A172 (cell line): ENCODE measurements around the gene PPP2R3A. TPM values are rescaled to one million over a fixed set of nuclear protein-coding genes. Genes with fewer than 3 reads are reported as not detected.
"Not testable (repeated sequence)": the region's sequence is repeated elsewhere in the genome, so short reads cannot be mapped to it uniquely, and the experiment has no call there.

ENCODE experiments used
- DNase-seq: peaks from one replicate; pipeline ENCODE4 v3.0.0-alpha.2; 2015; ENCODE audit warnings: low spot score
- total RNA-seq: library from RNA; depleted of rRNA; stranded (reverse); fragments of >200 nt; shearing (Covaris generic); gene quantifications from 2 replicates; pipeline ENCODE4 v1.2.3, GENCODE V29; 2014

Gene PPP2R3A
- total RNA-seq, 1 experiment from 2014 or later, result 19.1 TPM

DNA sequence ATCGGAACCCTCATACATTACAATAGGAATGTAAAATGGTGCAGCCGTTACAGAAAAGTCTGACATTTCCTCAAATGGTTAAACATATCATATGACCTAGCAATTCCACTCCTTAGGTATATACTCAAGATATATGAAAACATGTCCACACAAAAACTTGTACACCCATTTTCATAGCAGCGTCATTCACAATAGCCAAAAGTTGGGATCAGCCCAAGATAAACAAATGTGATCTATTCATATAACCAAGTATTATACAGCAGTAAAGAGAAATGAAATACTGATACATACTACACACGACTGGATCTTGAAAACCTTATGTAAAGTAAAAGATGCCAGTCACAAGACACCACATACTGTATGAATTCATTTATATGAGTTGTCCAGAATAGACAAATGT, 128.2 kb downstream of the PPP2R3A start:
- DNase-seq, result no peak

DNA sequence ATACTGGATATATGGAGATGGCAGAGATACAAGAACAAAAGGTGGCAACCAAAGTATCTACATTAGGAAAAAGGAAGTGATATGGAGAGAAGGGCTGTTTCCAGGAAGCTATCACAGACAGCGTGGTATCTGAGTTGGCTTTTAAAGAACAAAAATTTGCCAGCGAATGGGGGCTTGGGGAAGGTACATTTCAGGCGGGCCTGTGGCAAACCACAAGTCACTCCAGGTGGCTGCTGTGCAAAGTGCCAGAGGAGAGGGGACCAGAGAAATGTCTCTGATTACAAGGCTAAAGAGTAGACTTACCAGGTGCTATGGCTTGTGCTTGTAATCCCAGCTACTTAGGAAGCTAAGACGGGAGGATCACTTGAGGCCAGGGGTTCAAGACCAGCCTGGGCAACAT, 139.5 kb downstream of the PPP2R3A start:
- DNase-seq, result no peak

DNA sequence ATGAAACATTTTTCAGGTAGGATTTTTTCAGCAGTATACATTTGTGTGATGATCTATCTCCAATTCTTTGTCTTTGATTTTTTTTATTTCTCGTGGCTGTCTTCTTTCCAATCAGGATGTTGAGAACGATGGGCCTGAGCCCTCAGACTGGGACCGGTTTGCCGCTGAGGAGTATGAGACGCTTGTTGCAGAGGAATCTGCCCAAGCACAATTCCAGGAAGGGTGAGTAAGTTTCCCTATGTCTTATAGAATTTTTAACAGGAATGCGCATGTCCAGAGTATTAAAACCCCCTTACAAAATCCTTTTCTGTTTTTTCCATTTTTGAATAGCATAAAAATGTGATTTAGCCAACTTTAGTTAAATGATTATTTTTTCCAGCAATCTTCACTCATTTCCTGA, 140.6 kb downstream of the PPP2R3A start:
- DNase-seq, result no peak

DNA sequence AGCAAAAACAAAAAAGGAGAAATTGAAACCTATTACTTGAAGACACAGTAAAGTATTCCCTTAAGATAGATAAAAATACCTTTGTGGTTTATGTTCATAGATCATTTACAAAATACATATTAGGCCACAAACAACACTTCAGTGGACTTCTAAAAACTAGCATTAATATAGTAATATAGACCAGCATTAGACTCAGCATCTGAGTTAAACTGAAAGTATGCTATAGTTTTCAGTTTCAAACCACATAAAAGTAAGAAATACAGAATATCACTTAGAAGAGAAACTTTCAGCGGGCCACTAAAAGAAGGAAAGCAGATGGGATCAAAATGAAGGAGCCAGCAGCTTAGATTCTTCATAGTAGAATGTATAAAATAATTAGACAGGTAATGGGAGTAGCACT, 144.0 kb downstream of the PPP2R3A start:
- no peak for DNase-seq

DNA sequence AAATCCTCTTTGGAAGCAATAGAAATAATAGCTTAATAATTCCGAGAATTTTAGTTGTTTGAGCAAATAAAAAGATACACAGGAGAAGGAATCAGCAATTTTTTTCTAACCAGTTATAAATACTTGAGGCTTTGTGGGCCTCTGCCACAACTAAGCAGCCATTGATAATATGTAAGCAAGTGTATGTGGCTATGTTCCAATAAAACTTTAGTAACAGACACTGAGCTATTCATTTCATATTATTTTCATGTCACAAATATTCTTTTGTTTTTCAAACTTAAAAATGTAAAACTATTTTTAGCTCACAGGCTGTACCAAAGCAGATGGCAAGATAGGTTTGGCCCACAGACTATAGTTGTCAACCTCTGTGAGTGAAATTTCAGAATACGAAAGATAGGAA, 145.0 kb downstream of the PPP2R3A start:
- DNase-seq, result no peak

DNA sequence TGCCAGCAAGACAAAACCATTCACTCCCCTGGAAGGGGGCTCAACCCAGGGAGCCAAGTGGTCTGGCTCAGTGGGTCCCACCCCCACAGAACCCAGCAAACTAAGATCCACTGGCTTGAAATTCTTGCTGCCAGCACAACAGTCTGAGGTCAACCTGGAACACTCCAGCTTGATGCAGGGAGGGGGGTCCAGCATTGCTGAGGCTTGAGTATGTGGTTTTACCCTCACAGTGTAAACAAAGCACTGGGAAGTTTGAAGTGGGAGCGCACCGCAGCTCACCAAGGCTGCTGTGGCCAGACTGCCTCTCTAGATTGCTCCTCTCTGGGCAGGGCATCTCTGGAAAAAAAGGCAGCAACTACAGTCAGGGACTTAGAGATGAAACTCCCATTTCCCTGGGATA, 148.9 kb downstream of the PPP2R3A start:
- no peak for DNase-seq

DNA sequence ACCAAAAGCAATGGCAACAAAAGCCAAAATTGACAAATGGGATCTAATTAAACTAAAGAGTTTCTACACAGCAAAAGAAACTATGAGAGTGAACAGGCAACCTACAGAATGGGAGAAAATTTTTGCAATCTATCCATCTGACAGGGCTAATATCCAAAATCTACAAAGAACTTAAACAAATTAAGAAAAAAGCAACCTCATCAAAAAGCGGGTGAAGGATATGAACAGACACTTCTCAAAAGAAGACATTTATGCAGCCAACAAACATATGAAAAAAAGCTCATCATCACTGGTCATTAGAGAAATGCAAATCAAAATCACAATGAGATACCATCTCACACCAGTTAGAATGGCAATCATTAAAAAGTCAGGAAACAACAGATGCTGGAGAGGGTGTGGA, 153.8 kb downstream of the PPP2R3A start:
- not testable (repeated sequence) for DNase-seq

DNA sequence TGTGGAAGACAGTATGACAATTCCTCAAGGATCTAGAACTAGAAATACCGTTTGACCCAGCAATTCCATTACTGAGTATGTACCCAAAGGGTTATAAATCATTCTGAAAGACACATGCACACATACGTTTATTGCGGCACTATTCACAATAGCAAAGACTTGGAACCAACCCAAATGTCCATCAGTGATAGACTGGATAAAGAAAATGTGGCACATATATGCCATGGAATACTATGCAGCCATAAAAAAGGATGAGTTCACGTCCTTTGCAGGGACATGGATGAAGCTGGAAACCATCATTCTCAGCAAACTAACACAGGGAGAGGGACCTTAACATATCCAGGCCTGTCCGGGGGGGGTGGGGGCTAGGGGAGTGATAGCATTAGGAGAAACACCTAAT, 154.3 kb downstream of the PPP2R3A start:
- not testable (repeated sequence) for DNase-seq

DNA sequence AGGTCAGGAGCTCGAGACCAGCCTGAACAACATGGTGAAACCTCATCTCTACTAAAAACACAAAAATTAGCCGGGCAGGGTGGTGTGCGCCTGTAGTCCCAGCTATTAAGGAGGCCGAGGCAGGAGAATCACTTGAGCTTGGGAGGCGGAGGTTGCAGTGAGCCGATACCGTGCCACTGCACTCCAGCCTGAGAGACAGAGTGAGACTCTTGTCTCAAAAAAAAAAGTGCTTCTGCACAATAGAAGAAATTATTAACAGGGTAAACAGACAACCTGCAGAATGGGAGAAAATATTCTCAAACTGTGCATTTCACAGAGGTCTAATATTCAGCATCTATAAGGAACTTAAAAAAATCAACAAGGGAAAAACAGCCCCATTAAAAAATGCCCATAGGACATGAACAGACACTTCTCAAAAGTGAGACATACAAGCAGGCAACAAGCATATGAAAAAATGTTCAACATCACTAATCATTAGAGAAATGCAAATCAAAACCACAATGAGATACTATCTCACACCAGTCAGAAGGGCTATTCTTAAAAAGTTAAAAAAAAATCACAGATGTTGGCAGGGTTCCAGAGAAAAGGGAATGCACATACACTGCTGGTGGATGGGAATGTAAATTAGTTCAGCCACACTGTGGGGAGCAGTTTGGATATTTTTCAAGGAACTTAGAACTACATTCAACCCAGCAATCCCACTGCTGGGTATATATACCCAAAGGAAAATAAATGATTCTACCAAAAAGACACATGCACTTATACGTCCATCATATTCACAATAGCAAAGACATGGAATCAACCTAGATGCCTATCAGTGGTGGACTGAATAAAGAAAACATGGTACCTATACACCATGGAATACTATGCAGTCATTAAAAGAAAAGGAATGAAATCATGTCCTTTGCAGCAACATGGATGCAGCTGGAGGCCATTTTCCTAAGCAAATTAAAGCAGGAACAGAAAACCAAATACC, 155.1 kb downstream of the PPP2R3A start:
- DNase-seq, result no peak

DNA sequence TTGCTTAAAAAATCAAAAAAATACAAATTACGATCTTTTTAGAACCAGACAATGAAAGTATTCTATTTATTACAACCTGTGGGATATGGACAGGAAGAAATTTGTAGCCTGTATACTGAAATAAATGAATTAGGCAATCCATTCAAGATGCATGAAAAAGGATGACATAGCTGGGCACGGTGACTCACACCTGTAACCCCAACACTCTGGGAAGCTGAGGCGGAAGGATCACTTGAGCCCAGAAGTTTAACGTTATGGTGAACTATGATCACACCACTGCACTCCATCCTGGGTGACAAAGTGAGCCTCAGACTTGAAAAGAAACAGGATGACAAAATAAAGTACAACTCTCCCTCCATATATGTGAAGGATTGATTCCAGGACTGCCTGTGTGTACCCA, 156.5 kb downstream of the PPP2R3A start:
- DNase-seq, result no peak

DNA sequence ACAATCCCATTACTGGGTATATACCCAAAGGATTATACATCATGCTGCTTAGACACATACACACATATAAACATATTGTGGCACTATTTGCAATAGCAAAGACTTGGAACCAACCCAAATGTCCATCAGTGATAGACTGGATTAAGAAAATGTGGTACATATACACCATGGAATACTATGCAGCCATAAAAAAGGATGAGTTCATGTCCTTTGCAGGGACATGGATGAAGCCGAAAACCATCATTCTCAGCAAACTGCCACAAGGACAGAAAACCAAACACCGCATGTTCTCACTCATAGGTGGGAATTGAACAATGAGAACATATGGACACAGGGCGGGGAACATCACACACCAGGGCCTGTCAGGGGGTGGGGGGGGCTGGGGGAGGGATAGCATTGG, 166.1 kb downstream of the PPP2R3A start:
- not testable (repeated sequence) for DNase-seq

DNA sequence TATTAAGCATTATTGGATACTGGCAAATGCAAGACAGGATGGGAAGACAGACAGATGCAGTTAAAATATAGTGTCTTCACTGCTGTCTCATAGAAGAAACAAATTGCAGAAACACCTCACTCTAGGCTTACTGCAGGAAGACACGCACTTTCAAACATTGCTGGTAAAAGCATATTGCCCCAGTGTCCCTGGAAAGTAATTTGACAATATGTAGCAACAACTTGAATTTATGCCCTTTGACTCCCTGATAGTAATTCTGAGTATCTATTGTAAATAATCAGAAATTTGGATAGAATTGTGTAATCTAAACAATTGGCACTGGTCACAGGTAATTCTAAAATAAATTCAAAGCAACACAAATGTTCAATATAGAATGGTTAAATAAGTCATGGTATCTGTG, 168.6 kb downstream of the PPP2R3A start:
- DNase-seq, result no peak

DNA sequence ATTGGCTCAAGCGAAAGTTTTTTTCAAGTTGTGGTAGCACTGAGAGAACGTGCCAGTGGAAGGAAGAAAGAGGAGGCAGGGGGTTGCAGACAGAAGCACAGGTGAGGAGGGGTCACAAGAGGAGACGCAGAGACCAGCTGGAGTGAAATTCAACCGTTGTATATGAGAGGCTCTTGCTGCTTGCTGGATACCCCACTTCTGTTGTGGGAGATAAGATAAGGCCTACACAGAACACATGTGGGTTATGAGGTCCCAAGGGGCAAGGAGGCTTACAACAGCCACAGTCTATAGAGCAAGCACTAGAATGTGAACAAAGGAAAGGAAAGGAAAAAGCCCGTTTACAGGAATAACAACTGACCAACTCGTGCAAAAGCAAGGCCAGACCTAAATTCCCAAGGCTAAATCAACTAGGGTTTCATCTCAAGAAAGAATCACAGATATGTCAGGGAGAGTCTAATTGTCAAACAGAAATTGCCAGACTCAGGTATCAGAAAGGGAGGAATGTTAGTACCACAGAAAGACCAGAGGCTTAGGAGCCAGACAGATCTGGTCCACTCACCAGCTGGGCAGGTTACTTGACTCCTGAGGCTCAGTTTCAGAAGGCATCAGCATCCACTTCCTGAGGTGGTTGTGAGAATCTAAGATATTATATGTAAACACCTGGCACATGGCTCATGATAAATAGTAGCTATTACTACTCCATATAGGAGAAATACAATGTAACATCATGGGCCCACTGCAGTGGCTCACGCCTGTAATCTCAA, 169.7 kb downstream of the PPP2R3A start:
- DNase-seq, result no peak

DNA sequence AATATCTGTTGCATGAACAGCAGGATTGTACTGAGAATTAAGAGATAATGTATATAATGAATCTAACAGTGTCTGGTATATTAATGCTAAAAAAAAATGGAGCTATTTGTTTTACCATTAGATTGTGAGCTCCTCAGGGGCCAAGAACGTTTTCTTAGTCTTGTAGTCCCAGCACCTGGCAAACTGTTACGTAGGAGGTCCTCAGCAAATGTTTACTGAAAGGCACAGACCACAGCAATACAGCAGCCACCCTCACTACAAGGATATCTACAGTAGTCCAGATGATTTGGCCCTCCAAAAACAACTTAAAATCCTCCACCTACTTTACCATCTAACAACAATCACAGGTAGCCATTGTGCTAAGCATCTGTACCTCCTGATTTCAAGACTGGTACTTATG, 170.9 kb downstream of the PPP2R3A start:
- no peak for DNase-seq

DNA sequence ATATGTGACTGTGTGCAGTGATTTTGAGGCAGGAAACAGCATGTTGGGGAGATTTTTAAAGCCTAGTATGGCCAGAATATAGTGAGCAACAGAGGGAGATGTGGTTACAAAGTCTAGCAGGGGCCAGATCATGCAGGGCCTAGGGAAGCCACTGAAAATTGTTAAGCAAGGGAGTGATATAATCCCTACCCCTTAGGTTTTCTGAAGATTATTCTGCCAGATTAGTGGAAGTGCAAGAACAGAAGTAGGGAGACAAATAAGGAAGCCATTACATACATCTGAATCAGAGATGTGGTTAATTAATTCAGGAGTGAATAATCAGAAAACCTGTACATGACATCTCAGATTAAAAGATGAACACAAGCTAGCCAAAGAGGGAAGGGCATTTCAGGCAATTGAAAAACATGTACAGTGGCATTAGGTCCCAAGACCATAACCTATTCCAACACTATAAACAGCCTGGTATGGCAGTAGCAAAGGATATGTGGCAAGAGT, 175.8 kb downstream of the PPP2R3A start:
- no peak for DNase-seq

DNA sequence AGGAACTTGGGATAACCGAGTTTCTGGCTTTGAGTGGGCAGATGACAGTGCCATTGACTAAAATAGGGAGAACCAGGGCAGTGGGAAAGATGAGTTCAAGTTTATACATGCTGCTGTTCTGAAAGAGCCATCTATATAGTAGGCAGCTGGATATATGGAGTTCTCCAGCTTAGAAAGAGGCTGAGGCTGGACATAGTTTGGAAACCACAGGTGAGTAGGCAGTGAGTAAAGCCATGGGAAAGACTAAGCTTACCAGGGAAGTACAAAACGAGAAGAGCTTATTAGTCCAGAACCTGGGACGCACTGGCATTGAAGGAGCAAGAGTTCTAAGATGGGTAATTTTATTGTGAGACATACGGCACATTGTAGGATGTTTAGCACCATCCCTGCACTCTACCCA, 176.4 kb downstream of the PPP2R3A start:
- DNase-seq, result peak; percentile 47

DNA sequence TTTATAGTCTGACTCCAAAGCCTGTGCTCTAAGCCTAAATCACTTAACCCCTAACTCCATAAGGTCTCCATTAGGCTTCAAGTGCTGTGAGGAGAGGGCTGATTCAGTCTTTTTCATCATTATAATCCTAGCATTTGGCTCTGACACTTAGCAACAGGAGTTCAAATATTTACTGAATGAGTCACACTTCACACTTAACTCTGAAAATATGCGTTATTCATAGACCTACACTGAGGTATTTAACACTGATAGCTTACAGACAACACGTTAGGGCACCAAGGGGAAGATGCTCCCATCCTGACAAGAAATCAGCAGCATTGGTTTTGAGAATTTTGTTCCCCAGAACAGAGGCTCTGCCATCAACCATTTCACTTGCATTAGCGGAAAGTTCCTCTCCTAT, 177.1 kb downstream of the PPP2R3A start:
- DNase-seq, result peak; percentile 94

DNA sequence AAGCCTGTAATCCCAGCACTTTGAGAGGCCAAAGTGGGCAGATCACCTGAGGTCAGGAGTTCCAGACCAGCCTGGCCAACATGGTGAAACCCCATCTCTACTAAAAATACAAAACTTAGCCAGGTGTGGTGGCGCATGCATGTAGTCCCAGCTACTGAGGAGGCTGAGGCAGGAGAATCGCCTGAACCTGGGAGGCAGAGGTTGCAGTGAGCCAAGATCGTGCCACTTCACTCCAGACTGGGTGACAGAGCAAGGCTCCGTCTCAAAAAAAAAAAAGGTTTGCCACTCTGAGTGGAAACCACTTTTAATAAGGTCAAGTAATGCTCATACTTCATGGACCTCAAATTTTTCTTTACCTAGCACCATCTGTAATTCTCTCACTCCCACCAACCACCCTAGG, 178.9 kb downstream of the PPP2R3A start:
- not testable (repeated sequence) for DNase-seq

DNA sequence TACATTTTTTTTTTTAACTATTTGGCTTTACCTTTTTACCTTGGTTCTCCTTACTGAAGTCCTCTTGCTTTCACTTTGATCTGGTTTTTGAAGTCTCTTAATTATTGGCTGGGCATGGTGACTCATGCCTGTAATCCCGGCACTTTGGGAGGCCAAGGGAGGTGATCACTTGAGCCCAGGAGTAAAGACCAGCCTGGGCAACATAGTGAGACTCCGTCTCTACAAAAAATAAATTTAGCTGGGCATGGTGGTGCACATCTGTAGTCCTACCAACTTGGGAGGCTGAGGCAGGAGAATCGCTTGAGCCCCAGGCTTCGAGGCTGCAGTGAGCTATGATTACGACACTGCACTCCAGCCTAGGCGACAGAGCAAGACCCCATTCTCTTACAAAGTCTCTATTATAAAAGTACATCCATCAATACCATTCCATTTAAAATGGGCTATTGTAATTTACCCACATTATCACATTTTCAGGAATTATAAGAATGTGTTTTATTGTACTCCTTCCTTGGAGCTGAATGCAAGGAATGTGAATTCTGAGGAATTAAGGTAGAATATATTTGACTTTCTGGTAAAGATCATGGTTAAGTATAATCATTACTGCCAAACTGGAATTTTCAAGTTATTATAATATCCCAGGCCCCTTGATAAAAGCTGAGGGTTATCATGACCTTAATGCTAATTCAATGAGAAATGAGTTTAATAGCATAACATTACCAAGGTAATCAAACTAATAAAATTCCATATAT, 181.6 kb downstream of the PPP2R3A start:
- peak; percentile 31 for DNase-seq

DNA sequence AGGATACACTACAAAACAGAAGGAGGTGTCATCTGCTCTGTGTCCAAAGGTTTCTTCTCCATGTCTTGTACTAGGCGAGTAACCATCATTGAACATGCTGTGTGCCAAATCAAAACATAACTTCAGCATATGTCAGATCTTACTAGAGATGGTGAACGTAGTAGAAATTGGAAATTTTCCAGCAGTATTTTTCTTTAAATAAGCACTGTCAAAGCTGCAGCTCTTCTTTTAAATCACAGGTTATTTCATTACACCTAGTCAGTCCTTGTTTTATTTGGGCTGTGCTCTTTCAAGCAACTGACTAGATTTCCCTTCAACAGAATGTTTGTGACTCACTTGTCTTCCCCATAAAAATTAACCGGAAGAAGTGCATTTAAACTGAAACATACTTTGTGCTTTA, 184.1 kb downstream of the PPP2R3A start:
- peak; percentile 47 for DNase-seq

DNA sequence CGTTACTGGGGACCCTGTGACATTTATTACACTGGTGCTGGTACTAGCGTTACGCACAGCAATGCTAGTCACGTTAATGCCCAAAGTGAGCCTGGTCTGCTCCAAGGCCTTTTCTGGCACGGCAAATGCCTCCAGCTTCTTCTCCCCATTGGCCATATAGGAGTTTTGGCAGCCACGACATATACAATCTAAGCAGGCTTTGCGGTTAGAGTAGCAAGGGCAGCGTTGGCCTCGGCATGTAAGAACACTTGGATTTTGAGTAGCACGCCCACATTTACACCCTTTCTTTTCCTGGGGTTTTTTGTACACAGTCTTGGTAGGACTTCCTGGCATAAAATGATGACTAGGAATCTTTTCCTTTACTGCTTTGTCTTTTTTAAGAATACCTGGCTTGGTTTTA, 185.7 kb downstream of the PPP2R3A start:
- DNase-seq, result no peak
